Stomach (tissue), 9 donors: ENCODE results near the gene STPG4. TPM values are rescaled to one million over a fixed set of nuclear protein-coding genes. Genes with fewer than 3 reads are reported as not detected.

Experiments used
- DNase-seq, 2 donors: peaks; one replicate each; pipeline versions ENCODE4 v3.0.0 to v3.0.0-alpha.2; 2013 to 2019
- H3K27ac ChIP-seq, 5 donors: fragments of 200-600 bp in 4 of 5; sonication (generic) in 4 of 5; one replicate each; pipeline ENCODE4 v1.5.1; 2013 to 2019; ENCODE audit warnings: mild to moderate bottlenecking in 1 of 5, moderate library complexity in 1 of 5
- H3K27me3 ChIP-seq, 3 donors: fragments of 200-600 bp; sonication (generic); one replicate each; pipeline ENCODE4 v1.5.1; 2017 to 2019; ENCODE audit warnings: mixed run types in 1 of 3
- H3K36me3 ChIP-seq, 4 donors: fragments of 200-600 bp; sonication (generic); 1 replicate in 3 of 4; 2 replicates in 1 of 4; pipeline ENCODE4 v1.5.1; 2016 to 2019
- H3K4me1 ChIP-seq, 4 donors: fragments of 200-600 bp; sonication (generic); one replicate each; pipeline ENCODE4 v1.5.1; 2016 to 2019
- H3K4me3 ChIP-seq, 4 donors: fragments of 200-600 bp; sonication (generic) in 3 of 4; one replicate each; pipeline ENCODE4 v1.5.1; 2016 to 2019; ENCODE audit warnings: mild to moderate bottlenecking in 1 of 4
- H3K9me3 ChIP-seq, 4 donors: fragments of 200-600 bp; sonication (generic); one replicate each; pipeline ENCODE4 v1.5.1; 2016 to 2019
- EP300 ChIP-seq: sonication (generic); formaldehyde crosslinking; IDR thresholded peaks from one replicate; pipeline ENCODE4 v1.6.1; 2017; ENCODE audit warnings: antibody characterized with exemption
- POLR2A ChIP-seq, 4 donors: fragments of 450-650 bp; IDR thresholded peaks; one replicate each; pipeline ENCODE4 v1.6.1; 2016; ENCODE audit warnings: antibody characterized with exemption in 4 of 4, control low read depth in 2 of 4, mild to moderate bottlenecking in 1 of 4, moderate library complexity in 1 of 4
- POLR2AphosphoS5 ChIP-seq, 3 donors: sonication (generic); formaldehyde crosslinking; IDR thresholded peaks; one replicate each; pipeline ENCODE4 v1.6.1; 2016; ENCODE audit warnings: antibody characterized with exemption in 3 of 3
- WGBS, 5 donors: extraction: QIAGEN DNeasy Blood & Tissue Kit in 3 of 5; methylation state at CpG; one replicate each; pipeline versions ENCODE4 v1.1.5 to v1.1.7; 2013 to 2018; 5-methylcytosine and 5-hydroxymethylcytosine counted together
- intact Hi-C: fragments of 100-400 bp; cut with DNase I; formaldehyde crosslinking; loops from one replicate; pipeline ENCODE4 v1.15.1; 2023; ENCODE audit warnings: low total_unique reads
- polyA plus RNA-seq, 3 donors: library from polyadenylated mRNA; stranded (reverse); fragments of 200-250 nt; gene quantifications; one replicate each; pipeline ENCODE4 v1.2.3, GENCODE V29; 2013
- total RNA-seq, 5 donors: library from RNA; depleted of rRNA; stranded (reverse); fragments of >200 nt; gene quantifications; one replicate each; pipeline versions ENCODE4 v1.1.0 to v1.2.3, GENCODE V29; 2014 to 2016
- TF ChIP-seq, protein P1 (sequence below), 7 experiments: fragments of 450-650 bp in 4 of 7; fragments of 200-600 bp in 3 of 7; sonication (generic) in 3 of 7; IDR thresholded peaks; one replicate each; pipeline ENCODE4 v1.5.1; 2016 to 2019; ENCODE audit warnings: antibody characterized with exemption in 7 of 7, control low read depth in 2 of 7, mild to moderate bottlenecking in 1 of 7
- donor health status: healthy with polysubstance abuse.
- donor health status: Bipolar disorder and iron deficiency.
- donor health status: healthy.

STPG4 gene
- total and polyA plus RNA-seq, 8 donors = not detected

DNA sequence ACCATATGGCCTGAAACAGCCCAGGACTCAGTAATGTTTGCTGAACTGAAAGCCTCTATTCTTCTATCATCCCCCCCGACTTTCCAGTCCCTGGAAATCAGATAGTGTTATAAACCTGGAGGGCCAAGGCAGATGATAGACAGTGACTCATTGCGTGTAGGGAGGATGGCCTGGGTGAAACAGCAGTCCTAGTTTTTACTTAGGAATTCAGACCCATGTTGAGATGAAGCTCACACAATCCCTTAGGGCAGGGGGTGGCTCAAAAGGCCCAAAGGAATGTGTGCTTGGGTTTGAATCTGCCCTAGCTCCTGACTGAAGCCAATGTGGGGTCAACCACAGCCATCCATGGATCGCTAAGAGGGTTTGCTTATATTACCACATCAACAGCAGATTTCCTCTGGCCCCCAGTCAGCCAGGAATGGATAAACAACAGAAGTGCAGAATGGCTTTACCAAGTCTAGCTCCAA, 43.9 kb upstream of the STPG4 start:
- no peak overlapping the region for H3K27ac ChIP-seq
- intact Hi-C loops = no loop called here
- no peak for DNase-seq
- no peaks in the 10 kb centered on the region for H3K36me3 ChIP-seq
- TF ChIP-seq EP300 (no peak), POLR2A (IDR thresholded peaks at IDR 0.05) (no peak), POLR2AphosphoS5 (IDR thresholded peaks at IDR 0.05) (no peak)
- TF ChIP-seq, protein P1, sequence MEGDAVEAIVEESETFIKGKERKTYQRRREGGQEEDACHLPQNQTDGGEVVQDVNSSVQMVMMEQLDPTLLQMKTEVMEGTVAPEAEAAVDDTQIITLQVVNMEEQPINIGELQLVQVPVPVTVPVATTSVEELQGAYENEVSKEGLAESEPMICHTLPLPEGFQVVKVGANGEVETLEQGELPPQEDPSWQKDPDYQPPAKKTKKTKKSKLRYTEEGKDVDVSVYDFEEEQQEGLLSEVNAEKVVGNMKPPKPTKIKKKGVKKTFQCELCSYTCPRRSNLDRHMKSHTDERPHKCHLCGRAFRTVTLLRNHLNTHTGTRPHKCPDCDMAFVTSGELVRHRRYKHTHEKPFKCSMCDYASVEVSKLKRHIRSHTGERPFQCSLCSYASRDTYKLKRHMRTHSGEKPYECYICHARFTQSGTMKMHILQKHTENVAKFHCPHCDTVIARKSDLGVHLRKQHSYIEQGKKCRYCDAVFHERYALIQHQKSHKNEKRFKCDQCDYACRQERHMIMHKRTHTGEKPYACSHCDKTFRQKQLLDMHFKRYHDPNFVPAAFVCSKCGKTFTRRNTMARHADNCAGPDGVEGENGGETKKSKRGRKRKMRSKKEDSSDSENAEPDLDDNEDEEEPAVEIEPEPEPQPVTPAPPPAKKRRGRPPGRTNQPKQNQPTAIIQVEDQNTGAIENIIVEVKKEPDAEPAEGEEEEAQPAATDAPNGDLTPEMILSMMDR (IDR thresholded peaks at IDR 0.05) = no peak
- H3K4me1 ChIP-seq = peaks cover 0 to 1% (median under 1%) of the 10 kb centered on the region in 4 donors
- no peaks in the 10 kb centered on the region for H3K9me3 ChIP-seq
- no peaks in the 10 kb centered on the region for H3K27me3 ChIP-seq
- WGBS, 5 donors = 68 to 79% (median 75%) methylated on average over 3 of the region's 3 CpGs
- no peak overlapping the region for H3K4me3 ChIP-seq

DNA sequence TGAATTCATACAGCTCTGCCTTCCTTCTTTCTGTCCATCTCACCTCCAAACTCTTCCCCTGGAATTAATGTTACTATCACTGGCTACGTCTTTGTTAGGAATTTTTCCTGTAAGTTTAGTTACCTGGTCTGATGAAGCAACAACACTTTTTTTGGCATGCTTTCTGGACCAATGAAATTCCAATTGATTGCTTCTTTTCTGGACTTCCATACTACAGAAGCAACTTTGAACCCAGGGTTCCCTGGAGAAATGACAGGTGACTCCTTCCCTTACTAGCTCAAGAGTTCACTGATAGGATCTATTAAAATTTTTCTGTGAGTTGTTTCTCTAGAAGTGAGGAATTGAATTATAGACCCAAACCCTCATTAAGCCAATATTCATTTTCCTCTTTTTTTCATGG, 41.4 kb upstream of the STPG4 start:
- WGBS, 5 donors = 88 to 100% (median 94%) methylated on average over 1 of the region's 1 CpG
- H3K9me3 ChIP-seq = no peaks in the 10 kb centered on the region
- H3K27me3 ChIP-seq = no peaks in the 10 kb centered on the region
- DNase-seq = no peak
- H3K36me3 ChIP-seq = no peaks in the 10 kb centered on the region
- TF ChIP-seq, protein P1 (IDR thresholded peaks at IDR 0.05) = no peak
- no peak for TF ChIP-seq POLR2A (IDR thresholded peaks at IDR 0.05)
- TF ChIP-seq EP300 = no peak
- no peak for TF ChIP-seq POLR2AphosphoS5 (IDR thresholded peaks at IDR 0.05)
- H3K4me3 ChIP-seq = no peak overlapping the region
- intact Hi-C loops = no loop called here
- H3K4me1 ChIP-seq = peaks cover 12 to 27% (median 22%) of the 10 kb centered on the region in 4 donors
- H3K27ac ChIP-seq = no peak overlapping the region

DNA sequence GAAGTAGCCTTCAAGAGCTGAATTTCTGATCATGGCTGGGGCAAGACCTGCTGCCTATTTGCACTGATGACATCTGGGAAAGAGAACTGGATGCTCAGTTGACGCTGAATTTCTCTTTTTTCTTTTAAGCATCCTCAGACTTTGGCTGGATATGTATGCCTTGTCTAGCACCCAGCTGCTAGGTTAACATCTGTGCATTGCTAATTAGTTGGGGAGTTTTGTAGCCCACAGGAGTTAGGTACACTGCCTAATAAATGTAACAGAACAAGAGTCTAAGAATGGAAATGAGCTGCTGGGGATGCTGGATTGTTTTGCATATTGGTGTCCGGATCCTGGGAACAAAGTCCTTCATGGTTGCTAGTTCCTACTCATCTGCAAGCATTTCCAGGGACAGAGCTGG, 40.9 kb upstream of the STPG4 start:
- Histone ChIP-seq H3K9me3 (no peaks in the 10 kb centered on the region), H3K36me3 (no peaks in the 10 kb centered on the region), H3K27me3 (no peaks in the 10 kb centered on the region), H3K4me3 (no peak overlapping the region), H3K27ac (no peak overlapping the region), H3K4me1 (peaks cover 12 to 31% (median 26%) of the 10 kb centered on the region in 4 donors)
- no peak for DNase-seq
- intact Hi-C loops = no loop called here
- TF ChIP-seq POLR2A (IDR thresholded peaks at IDR 0.05) (no peak), POLR2AphosphoS5 (IDR thresholded peaks at IDR 0.05) (no peak), EP300 (no peak)
- TF ChIP-seq, protein P1 (IDR thresholded peaks at IDR 0.05) = no peak
- 88 to 96% (median 93%) methylated on average over 2 of the region's 2 CpGs for WGBS, 5 donors

DNA sequence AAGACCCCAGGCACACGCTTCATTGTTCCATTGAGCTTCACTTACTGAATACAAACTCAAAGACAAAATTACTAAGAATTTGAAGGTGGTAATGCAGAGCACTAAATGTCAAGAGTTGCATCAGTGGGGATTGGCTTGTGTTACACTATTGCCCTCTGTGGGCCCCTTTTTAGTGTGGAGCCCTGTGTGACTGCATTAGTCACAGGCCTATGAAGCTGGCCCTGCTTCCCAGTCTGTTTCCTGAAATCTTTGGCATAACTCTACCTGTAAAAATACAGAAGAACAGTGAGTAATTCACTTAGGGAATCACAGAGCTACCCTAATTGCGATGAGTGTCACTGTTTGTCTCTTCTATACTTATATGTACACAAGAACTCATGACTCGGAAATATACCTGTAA, 40.0 kb upstream of the STPG4 start:
- intact Hi-C loops = no loop called here
- Histone ChIP-seq H3K27ac (no peak overlapping the region), H3K9me3 (no peaks in the 10 kb centered on the region), H3K36me3 (no peaks in the 10 kb centered on the region), H3K4me3 (no peak overlapping the region), H3K27me3 (no peaks in the 10 kb centered on the region), H3K4me1 (peaks cover 12 to 37% (median 27%) of the 10 kb centered on the region in 4 donors)
- DNase-seq = peak in 1 of 2 donors; percentile 42
- WGBS, 5 donors = 93 to 97% (median 94%) methylated on average over 3 of the region's 3 CpGs
- TF ChIP-seq POLR2AphosphoS5 (IDR thresholded peaks at IDR 0.05) = no peak
- TF ChIP-seq POLR2A (IDR thresholded peaks at IDR 0.05) = no peak
- TF ChIP-seq, protein P1 (IDR thresholded peaks at IDR 0.05) = no peak
- no peak for TF ChIP-seq EP300
